ENCODE measurements around the gene NPM1.

NPM1 gene

DNA sequence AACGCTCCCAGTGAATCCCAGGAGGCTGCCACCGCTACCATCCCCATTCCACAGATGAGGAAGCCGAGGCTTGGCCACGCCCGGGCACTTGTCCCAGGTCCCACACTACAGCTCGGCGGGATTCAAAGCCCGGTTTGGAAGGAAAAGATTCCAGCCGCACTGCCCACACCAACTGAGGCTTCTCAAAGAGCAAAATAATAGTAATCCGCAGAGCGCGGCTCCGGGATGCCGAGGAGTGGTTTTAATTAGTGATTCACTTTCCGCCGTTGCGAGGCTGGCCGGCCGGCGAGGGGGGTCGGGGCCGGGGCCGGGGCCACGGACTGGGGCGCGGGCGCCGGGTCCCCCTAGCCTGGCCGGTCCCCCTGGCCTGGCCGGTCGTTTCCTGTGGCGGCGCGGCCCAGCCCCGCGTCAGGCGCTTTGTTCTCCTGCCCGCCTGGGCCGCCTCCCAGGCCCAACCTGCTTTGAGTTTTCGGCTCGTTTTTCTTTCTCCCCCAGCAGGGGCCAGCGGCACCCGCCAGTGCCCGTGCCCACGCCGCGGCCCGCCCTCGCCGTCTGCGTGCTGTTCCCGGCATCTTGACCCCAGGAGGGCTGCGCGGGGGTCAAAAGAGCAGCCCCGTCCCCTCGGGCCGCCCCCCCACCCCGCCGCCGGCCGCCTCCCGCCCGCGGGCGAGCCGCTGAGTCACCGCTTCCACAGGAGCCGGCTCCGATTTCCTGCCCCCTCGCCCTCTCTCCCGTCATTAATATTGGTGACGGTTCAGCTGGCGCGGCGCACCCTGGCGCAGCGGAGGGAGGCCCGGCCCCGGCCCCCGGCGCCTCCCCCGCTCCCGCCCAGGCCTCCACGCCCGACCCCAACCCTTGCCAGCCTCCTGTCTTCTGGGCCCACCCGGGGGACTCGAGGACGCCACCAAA lies 63.0 kb downstream of the NPM1 start:
- no peak for DNase-seq (ENCODE audit: low spot score)

DNA sequence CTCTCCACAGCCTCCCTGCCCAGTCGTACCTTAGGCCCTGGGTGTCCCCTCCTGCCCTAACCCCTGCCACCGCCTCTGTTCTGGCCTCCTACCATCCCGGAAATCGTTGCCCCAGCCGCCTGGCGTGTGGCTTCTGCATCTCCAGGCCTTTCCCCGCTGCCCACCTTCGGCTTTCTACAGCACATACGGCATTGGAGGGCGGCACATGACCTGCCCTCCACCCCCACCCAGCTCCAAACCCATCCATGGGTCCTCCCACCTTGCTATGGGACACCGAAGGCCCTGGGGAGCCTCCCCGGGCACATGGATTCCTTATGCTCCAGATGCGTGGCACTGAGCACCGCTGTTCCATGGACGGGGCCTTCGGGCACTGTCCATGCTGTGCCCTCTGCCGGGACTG lies 63.8 kb downstream of the NPM1 start:
- no peak for DNase-seq (ENCODE audit: low spot score)

DNA sequence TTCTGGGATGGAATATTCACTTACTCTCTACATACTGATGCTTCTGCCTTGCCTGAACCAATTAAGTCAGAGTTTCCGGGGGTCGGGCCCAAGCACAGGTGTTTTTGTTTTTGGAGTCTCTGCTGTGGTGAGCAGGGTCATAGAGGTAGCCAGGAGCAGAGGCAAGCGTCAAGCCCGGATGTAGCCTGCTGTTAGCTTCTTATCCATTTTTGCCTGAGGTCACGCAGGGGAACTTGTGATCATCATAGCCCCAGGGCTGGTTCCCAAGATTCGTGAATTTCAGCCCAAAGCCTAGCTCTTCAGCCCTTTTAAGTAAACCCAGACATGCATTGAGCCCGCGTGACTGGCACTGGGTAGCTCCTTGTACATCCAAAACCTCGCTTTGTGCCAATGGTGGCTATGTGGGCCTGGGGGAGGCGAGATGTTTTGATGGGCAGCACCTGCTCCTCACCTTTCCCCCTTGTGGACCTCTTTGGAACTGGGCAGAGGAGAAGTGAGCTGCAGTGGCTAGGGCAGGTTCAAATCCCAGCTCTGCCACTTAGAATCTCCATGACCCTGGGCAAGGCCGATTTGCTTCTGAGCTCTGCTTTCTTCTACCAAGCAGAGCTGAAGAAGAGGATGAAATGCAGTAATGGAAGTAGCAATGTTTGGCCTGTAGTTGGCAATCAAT lies 65.5 kb downstream of the NPM1 start:
- DNase-seq (ENCODE audit: low spot score): no peak

DNA sequence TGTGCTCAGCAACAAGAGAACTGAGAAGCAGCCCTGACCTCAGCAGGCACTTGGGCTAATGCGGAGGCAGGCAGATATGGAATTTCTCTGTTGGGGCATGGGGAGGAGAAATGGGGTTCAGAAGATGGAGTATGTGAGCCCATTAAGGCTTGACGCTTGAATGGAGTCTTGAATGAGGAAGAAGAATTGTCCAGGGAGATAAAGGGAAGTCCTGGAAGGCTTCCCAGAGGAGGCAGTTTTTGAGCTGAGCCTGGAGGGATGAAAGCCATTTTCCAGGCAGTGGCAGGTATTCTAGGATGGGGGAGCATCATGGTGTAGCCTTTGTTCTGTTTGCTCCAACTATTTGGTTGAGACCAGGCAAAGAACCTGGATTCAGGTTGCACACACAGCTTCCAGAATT lies 66.3 kb downstream of the NPM1 start:
- DNase-seq (ENCODE audit: low spot score): no peak

DNA sequence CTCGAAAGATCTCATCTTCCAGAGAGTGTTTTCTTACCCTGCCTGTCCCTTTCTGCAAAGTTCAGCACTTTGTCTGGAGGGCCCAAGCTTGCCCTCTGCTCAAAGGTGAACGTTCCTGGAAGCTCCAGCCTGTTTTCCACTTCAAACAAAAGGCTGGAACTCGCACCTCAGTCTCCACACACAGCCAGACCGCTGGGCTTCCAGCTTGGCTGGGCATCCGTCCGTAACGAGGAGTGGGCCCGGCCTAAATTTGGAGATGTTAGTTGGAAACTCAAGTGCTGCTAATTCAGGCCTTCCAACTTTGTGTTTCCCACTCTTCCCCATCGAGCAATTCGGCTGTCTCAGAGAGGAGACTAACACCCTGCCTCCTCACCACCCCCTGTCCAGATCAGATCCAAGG lies 66.9 kb downstream of the NPM1 start:
- no peak for DNase-seq (ENCODE audit: low spot score)

DNA sequence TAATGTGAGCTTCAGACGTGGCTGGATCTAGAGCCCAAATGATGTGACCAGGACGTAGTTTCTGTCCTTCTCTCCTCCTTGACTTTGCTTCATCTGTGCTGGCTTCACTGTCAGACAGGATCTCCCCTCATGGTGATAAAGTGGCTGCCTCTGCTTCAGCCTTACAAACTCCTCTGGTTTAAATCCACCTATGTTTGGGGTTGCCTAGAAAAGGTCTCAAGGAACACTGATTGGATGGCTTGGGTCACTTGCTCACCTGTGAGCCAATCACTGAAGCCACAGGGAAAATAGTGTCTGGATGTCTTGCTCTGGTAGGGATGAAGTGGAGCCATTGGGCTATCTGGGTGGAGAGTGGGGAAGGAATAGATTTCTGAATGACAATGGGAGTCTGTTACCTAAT lies 67.9 kb downstream of the NPM1 start:
- DNase-seq (ENCODE audit: low spot score): no peak

DNA sequence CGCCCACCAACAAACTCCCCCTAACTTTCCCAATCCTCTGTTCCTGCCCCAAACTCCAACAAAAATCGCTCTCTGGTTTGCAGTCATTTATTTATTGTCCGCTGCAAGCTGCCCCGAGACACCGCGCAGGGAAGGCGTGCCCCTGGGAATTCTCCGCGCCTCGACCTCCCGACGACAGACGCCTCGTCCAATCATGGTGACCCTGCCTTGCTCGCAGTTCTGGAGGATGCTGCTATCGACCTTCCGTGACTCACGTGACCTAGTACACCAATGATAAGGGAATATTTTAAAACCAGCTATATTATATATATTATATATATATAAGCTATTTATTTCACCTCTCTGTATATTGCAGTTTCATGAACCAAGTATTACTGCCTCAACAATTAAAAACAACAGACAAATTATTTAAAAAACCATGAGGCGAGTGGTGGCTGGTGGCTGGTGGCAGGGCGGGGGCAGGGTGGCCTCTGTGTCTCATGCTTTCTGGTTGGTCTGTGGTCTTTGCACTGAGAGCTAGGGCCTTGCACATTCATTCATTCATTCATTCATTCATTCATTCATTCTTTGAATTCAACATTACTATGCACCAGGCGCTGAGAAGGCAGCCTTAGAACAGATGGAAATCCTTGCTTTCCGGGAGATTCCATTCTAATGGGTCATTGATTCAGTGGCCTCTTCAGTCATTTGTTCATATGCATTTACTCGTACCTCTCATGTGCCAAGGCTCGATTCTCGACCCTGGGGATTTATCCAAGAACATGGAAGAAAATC lies 69.7 kb downstream of the NPM1 start:
- no peak for DNase-seq (ENCODE audit: low spot score)

DNA sequence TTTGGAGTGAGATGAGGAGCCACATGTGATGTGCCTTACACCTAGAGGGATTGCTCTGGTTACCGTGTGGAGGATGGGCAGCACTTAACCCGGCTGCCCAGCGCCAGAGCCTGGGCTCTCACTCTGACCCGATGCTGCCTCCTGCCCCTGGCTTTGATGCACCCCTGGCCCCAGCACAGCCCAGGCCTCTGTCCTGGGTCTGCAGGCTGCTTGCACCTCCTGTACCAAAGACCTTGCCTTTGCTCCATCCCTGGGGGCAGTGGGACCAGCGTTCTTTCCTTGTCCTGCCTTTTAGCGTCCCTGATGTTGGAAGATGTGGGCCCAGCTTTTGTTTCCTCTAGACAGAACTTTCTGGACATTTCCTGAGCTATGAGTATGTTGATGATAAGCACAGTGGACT lies 72.2 kb downstream of the NPM1 start:
- no peak for DNase-seq (ENCODE audit: low spot score)

Measured in putamen (tissue), 1 donor.